ENCODE measurements around the gene ERC2. TPM values are rescaled to one million over a fixed set of nuclear protein-coding genes. Genes with fewer than 3 reads are reported as not detected.

ERC2 gene
- total and polyA plus RNA-seq, 2 of the 8 experiments (the other 6 are each of a cell fraction or from before 2014, with no cell fraction given) = 16.4 to 22.8 TPM

- FAIRE-seq (no peak), DNase-seq (ENCODE audit: low read depth in 1 of 2, low spot score in 2 of 2) (no peak)
- H3K14ac ChIP-seq (ENCODE audit: insufficient read length) = peak overlapping the region; percentile 29
- no peaks in the 10 kb centered on the region for H3K27me3 ChIP-seq (replicated peaks in 1 of 4; ENCODE audit: control insufficient read depth in 3 of 4, extremely low read depth in 1 of 4, insufficient read depth in 3 of 4, low read length in 3 of 4)
- H3K9me3 ChIP-seq (ENCODE audit: insufficient read depth in 2 of 2, low read depth in 1 of 2, low read length in 1 of 2) = no peaks in the 10 kb centered on the region
- no peak overlapping the region for H3K27ac ChIP-seq (ENCODE audit: low read depth, low read length)
- no peak overlapping the region for H2BK5ac ChIP-seq (ENCODE audit: low read depth, low read length)
- no peak overlapping the region for H4K5ac ChIP-seq (ENCODE audit: insufficient read length, low read depth, low read length)
- no peaks in the 10 kb centered on the region for H3K79me2 ChIP-seq (ENCODE audit: control insufficient read depth in 1 of 2, insufficient read depth in 2 of 2, low read length in 2 of 2)
- H2BK12ac ChIP-seq (ENCODE audit: low read depth, low read length) = no peak overlapping the region
- ChIA-PET CTCF (ENCODE audit: partially characterized antibody) (interaction anchor here (2.3 kb wide), 1 partner anchor 26 kb away, joined by 8 read pairs; no protein-coding TSS in a partner anchor), POLR2A (ENCODE audit: partially characterized antibody) (no interaction called here)
- H3K4me1 ChIP-seq (replicated peaks in 1 of 4; ENCODE audit: control insufficient read depth in 3 of 4, insufficient read depth in 4 of 4, low read length in 3 of 4) = peaks cover 0 to 14% (median 3%) of the 10 kb centered on the region in 4 experiments; a peak in 2 of 7 replicates
- no peak overlapping the region for H3K56ac ChIP-seq (replicated peaks; ENCODE audit: insufficient read length, low read depth, low read length)
- WGBS, 2 experiments (ENCODE audit: extremely low coverage in 1 of 2, insufficient coverage in 1 of 2, insufficient read length in 1 of 2, insufficient replicate concordance in 2 of 2, low coverage in 1 of 2, low lambda C conversion rate in 2 of 2, missing lambda C conversion rate in 1 of 2) = 80% methylated on average over 4 of the region's 4 CpGs; no CpG with 5 or more reads in 1 of the 2 experiments
- no peaks in the 10 kb centered on the region for H3K79me1 ChIP-seq (ENCODE audit: low read depth, low read length)
- no peak overlapping the region for H2BK120ac ChIP-seq (replicated peaks; ENCODE audit: low read depth, low read length)
- no peak overlapping the region for H3K4me3 ChIP-seq (ENCODE audit: extremely low read depth in 1 of 4, insufficient read depth in 2 of 4, low read depth in 3 of 4, low read length in 4 of 4)
- H2AFZ ChIP-seq (ENCODE audit: low read length) = no peak overlapping the region
- no peak overlapping the region for H3K18ac ChIP-seq (ENCODE audit: extremely low read depth, low read length)
- no peaks in the 10 kb centered on the region for H3K23me2 ChIP-seq (ENCODE audit: low read depth, low read length)
- H3K4ac ChIP-seq (replicated peaks; ENCODE audit: insufficient read length, low read depth, low read length) = no peak overlapping the region
- H3K23ac ChIP-seq (ENCODE audit: insufficient read length) = no peak overlapping the region
- no peak overlapping the region for H4K8ac ChIP-seq (ENCODE audit: extremely low read depth, insufficient read depth, low read length)
- H3K4me2 ChIP-seq (ENCODE audit: insufficient read depth in 1 of 2, low read depth in 2 of 2, low read length in 2 of 2) = no peak overlapping the region
- H2BK15ac ChIP-seq (ENCODE audit: low read length) = no peak overlapping the region
- H3K9ac ChIP-seq (replicated peaks in 1 of 4; ENCODE audit: extremely low read depth in 1 of 4, low read depth in 3 of 4, low read length in 3 of 4) = no peak overlapping the region
- no peaks in the 10 kb centered on the region for H3K36me3 ChIP-seq (ENCODE audit: control insufficient read depth in 2 of 4, insufficient read depth in 4 of 4, low read length in 3 of 4)
- H2AK5ac ChIP-seq (ENCODE audit: low read depth, low read length) = no peak overlapping the region
- H2BK20ac ChIP-seq (ENCODE audit: low read length) = no peak overlapping the region
- H4K20me1 ChIP-seq (replicated peaks in 1 of 2; ENCODE audit: control insufficient read depth in 1 of 2, insufficient read depth in 2 of 2, low read length in 2 of 2) = no peaks in the 10 kb centered on the region
- no peak overlapping the region for H4K91ac ChIP-seq (replicated peaks; ENCODE audit: insufficient read length, low read length)
Measured at GRCh38 chr3:56366641-56367162, 101.6 kb downstream of the ERC2 start.

Data from H1 (cell line).